ENCODE data around the gene NAV2. TPM values are rescaled to one million over a fixed set of nuclear protein-coding genes. Genes with fewer than 3 reads are reported as not detected.

The NAV2 gene
- total RNA-seq, 1 experiment from 2014 or later: 139 TPM

DNA sequence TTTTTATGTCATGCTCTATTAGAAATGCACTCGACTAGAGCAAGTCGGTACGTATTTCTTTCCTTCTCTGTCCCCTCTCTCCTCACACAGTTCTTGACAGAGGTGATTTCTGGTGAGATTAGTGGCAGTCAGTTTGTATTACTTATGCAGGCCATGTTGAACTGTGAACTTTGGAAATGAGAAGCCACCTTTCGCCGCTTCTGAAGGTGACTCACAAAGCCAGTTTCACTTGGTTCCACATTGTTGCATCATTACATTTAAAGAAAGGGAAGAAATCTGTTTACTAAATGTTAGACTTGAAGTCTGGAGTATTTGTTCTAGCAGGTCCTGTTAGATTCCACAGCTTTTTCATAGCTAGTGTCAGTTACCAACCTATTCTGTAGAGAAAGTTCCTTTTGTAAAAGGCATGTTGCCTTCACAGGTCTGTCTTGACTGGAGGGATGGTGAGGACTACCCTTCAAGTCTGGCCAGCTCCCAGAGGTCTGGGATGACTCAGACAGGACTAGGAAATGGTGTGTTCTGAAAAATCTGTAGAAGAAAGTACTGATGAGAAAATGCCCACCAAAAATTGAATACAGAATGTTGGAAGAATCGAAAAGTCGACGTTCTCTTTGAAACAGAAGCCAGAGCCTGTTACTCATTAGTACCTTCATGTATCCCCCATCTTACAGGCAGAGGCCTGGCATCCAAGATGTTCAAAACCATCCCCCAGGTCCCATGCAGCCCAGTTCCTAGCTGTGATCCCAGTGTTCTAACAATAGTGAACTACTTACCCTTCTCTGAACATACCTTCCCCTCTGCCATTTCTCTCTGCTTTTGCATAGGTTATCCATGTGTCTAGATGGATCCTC lies 266.3 kb downstream of the NAV2 start:
- intact Hi-C loops (cut with micrococcal nuclease): loop anchor here (1.0 to 2.0 kb wide), 3 partner anchors 9 to 44 kb away; no protein-coding TSS in a partner anchor
- H3K27me3 Mint-ChIP-seq (ENCODE audit: insufficient read depth, unreplicated experiment): no peaks in the 10 kb centered on the region

DNA sequence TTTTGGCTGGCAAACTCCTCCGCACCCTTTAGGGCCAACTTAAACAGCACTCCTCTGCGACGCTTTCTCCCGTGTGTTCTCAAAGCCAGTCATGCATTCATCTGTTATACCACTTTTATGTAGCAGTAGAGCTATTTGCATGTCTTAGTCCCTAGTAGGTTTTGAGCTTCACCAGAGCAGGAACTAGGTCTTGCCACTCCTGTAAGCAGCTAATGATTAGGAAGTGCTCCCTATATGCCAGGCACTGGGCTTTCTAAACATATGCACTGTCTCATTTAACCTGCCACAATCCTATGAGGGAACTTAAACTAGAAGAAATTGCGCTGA lies 266.8 kb downstream of the NAV2 start:
- intact Hi-C loops (cut with micrococcal nuclease): loop anchor here (1.0 to 2.0 kb wide), 3 partner anchors 9 to 43 kb away; no protein-coding TSS in a partner anchor
- H3K27me3 Mint-ChIP-seq (ENCODE audit: insufficient read depth, unreplicated experiment): no peaks in the 10 kb centered on the region
- H3K9me3 Mint-ChIP-seq (ENCODE audit: unreplicated experiment): no peaks in the 10 kb centered on the region
- H3K4me1 Mint-ChIP-seq (ENCODE audit: insufficient read depth, unreplicated experiment): peaks cover 42% of the 10 kb centered on the region
- BruUV-seq (replicated peaks): no TSS peak
- peak overlapping the region; percentile 37 for H3K4me3 Mint-ChIP-seq (ENCODE audit: unreplicated experiment)
- ChIA-PET POLR2A (interaction anchor here (0.7 to 9.4 kb wide), 20 partner anchors 9 to 132 kb away, joined by 3 to 104 read pairs (median 6); no protein-coding TSS in a partner anchor), CTCF (interaction anchor here (1.1 to 2.7 kb wide), 10 partner anchors 10 to 148 kb away, joined by 3 to 16 read pairs (median 4); no protein-coding TSS in a partner anchor)
- TF ChIP-seq, protein P1, sequence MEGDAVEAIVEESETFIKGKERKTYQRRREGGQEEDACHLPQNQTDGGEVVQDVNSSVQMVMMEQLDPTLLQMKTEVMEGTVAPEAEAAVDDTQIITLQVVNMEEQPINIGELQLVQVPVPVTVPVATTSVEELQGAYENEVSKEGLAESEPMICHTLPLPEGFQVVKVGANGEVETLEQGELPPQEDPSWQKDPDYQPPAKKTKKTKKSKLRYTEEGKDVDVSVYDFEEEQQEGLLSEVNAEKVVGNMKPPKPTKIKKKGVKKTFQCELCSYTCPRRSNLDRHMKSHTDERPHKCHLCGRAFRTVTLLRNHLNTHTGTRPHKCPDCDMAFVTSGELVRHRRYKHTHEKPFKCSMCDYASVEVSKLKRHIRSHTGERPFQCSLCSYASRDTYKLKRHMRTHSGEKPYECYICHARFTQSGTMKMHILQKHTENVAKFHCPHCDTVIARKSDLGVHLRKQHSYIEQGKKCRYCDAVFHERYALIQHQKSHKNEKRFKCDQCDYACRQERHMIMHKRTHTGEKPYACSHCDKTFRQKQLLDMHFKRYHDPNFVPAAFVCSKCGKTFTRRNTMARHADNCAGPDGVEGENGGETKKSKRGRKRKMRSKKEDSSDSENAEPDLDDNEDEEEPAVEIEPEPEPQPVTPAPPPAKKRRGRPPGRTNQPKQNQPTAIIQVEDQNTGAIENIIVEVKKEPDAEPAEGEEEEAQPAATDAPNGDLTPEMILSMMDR (IDR thresholded peaks at IDR 0.05; ENCODE audit: unreplicated experiment): no peak
- peaks cover 15% of the 10 kb centered on the region for H3K36me3 Mint-ChIP-seq (ENCODE audit: insufficient read depth, unreplicated experiment)
- peak overlapping the region; percentile 96 for H3K27ac Mint-ChIP-seq (ENCODE audit: low read depth, unreplicated experiment)
- DNase-seq (ENCODE audit: unreplicated experiment): no peak

More for the DNA sequence above, 266.3 kb downstream of the NAV2 start:
- H3K4me1 Mint-ChIP-seq (ENCODE audit: insufficient read depth, unreplicated experiment): peaks cover 41% of the 10 kb centered on the region
- no peaks in the 10 kb centered on the region for H3K9me3 Mint-ChIP-seq (ENCODE audit: unreplicated experiment)
- BruUV-seq (replicated peaks): TSS peak; percentile 82
- DNase-seq (ENCODE audit: unreplicated experiment): peak; percentile 91
- TF ChIP-seq, protein P1 (IDR thresholded peaks at IDR 0.05; ENCODE audit: unreplicated experiment): no peak
- H3K36me3 Mint-ChIP-seq (ENCODE audit: insufficient read depth, unreplicated experiment): peaks cover 15% of the 10 kb centered on the region
- POLR2A ChIA-PET: interaction anchor here (0.7 to 9.4 kb wide), 18 partner anchors 10 to 83 kb away, joined by 3 to 104 read pairs (median 4); no protein-coding TSS in a partner anchor
- CTCF ChIA-PET: interaction anchor here (0.7 to 2.7 kb wide), 10 partner anchors 10 to 149 kb away, joined by 3 to 16 read pairs (median 4); no protein-coding TSS in a partner anchor
- peak overlapping the region; percentile 96 for H3K27ac Mint-ChIP-seq (ENCODE audit: low read depth, unreplicated experiment)
- H3K4me3 Mint-ChIP-seq (ENCODE audit: unreplicated experiment): peak overlapping the region; percentile 37

DNA sequence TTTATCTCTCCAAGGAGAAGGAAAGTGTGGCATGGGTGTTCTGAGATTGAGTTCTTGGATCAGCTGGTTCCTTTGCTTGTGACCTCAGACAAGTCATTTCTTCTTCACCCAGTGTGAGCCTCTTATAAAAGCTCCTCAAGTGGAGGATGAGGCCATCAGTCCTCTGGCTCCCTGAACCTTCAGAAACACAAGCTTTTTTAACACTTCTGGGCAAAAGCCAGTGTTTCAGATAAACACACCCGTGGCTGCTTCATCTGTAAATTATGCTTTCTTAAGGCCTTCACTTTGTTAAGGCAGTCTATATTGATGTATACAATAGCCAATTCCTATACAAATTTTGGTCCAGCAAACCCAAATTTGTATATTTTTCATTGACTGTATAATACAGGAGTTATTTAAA lies 267.8 kb downstream of the NAV2 start:
- ChIA-PET POLR2A (interaction anchor here (0.6 to 9.4 kb wide), 15 partner anchors 8 to 1367 kb away, joined by 3 to 104 read pairs (median 7); no protein-coding TSS in a partner anchor), CTCF (interaction anchor here (0.6 to 2.8 kb wide), 18 partner anchors 9 to 753 kb away, joined by 3 to 16 read pairs (median 4); no protein-coding TSS in a partner anchor)
- Mint-ChIP-seq H3K36me3 (ENCODE audit: insufficient read depth, unreplicated experiment) (peaks cover 15% of the 10 kb centered on the region), H3K4me3 (ENCODE audit: unreplicated experiment) (no peak overlapping the region), H3K27me3 (ENCODE audit: insufficient read depth, unreplicated experiment) (no peaks in the 10 kb centered on the region), H3K27ac (ENCODE audit: low read depth, unreplicated experiment) (peak overlapping the region; percentile 96), H3K4me1 (ENCODE audit: insufficient read depth, unreplicated experiment) (peaks cover 49% of the 10 kb centered on the region), H3K9me3 (ENCODE audit: unreplicated experiment) (no peaks in the 10 kb centered on the region)
- DNase-seq (ENCODE audit: unreplicated experiment): no peak
- BruUV-seq (replicated peaks): no TSS peak
- TF ChIP-seq, protein P1 (IDR thresholded peaks at IDR 0.05; ENCODE audit: unreplicated experiment): no peak
- intact Hi-C loops (cut with micrococcal nuclease): no loop called here
